ENCODE measurements around the gene ZIC5. TPM values are rescaled to one million over a fixed set of nuclear protein-coding genes. Genes with fewer than 3 reads are reported as not detected.

The ZIC5 gene
- total RNA-seq, 2 donors from 2014 or later = not detected

GRCh38 chr13:99981735-99982035 is 10.1 kb upstream of the ZIC5 start, which contains the start of gene ZIC2:
ZIC2 (plus strand) TSS chr13:99981784; CDS start chr13:99982065, 281 bp downstream.
- Histone ChIP-seq H3K27me3 (peaks cover 7 to 65% of the 10 kb centered on the region in 2 donors), H3K4me1 (peaks cover 28% of the 10 kb centered on the region), H3K9me3 (no peaks in the 10 kb centered on the region), H3K4me3 (peak within 1 kb of the TSS; percentile 5 to 18), H3K27ac (no peak within 1 kb of the TSS), H3K36me3 (replicated peaks in 1 of 2; ENCODE audit: insufficient read depth in 1 of 2, low read depth in 2 of 2) (no peaks in the 10 kb centered on the region)
- TF ChIP-seq POLR2A (IDR thresholded peaks at IDR 0.05) = no peak
- TF ChIP-seq CTCF (IDR thresholded peaks at IDR 0.05) = no peak
- intact Hi-C loops (cut with DNase I) = no loop called here
- DNase-seq (no peak), ATAC-seq (peak; percentile 11)
- WGBS, 2 donors = 0 to 2% methylated on average over 9 to 31 of the region's 41 CpGs

DNA sequence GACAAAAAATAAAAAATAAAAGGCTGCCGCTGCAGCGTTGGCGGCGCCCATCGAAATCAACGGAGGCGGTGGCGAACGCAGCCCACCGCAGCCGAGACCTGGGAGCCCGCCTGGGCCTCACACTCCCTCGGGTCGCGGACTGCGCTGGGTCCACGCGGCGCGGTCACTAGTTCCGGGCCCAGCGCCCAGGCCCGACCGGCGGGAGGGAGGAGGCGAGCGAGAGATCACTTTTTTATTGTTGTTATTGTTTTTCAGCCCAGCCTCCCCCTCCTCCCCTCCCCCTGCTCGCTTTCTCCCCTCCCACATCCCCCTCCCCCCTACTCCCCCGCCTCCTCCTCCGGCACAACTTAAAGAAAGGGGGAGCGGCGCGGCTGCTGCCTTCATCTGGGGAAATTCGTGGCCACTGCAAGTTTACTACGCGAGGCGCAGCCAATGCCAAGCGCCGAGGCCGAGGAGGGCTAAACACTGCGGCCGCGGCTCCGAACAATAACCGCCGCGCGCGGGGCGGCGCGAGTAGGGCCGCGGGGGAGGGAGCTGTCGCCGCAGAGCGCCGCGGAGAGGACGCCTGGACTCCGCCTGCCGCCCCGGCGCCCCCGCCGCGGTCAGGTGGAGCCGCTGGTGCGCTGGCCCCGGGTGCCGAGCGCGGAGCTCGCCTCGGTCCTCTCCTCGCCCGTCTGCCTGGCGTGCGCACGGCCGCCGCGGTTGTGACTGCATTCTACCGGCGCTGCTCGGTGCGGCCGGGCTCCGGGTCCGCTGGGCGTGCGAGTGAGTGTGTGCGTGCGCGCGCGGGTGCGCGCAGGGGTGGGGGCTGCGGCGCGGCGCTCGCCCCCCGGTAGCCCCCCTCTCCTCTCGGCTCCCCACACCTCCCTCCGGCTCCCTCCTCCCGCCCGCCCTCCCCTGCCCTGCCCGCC is 9.5 kb upstream of the ZIC5 start:
- H3K4me1 ChIP-seq = peaks cover 28% of the 10 kb centered on the region
- intact Hi-C loops (cut with DNase I) = no loop called here
- WGBS, 2 donors = 2% methylated on average over 35 to 101 of the region's 110 CpGs
- peaks cover 7 to 62% of the 10 kb centered on the region in 2 donors for H3K27me3 ChIP-seq
- H3K36me3 ChIP-seq (replicated peaks in 1 of 2; ENCODE audit: insufficient read depth in 1 of 2, low read depth in 2 of 2) = no peaks in the 10 kb centered on the region
- no peaks in the 10 kb centered on the region for H3K9me3 ChIP-seq
- no peak overlapping the region for H3K27ac ChIP-seq
- H3K4me3 ChIP-seq = peak overlapping the region; percentile 5 to 18
- no peak for DNase-seq
- TF ChIP-seq CTCF (IDR thresholded peaks at IDR 0.05) (no peak), POLR2A (IDR thresholded peaks at IDR 0.05) (no peak)
- ATAC-seq = peak; percentile 19

- TF ChIP-seq CTCF (IDR thresholded peaks at IDR 0.05) (peak in 1 of 7 experiments; percentile 2), POLR2A (IDR thresholded peaks at IDR 0.05) (no peak)
- peak overlapping the region in 1 of 2 donors; percentile 18 for H3K4me3 ChIP-seq
- 1 to 6% methylated on average over 13 to 52 of the region's 76 CpGs for WGBS, 2 donors
- H3K4me1 ChIP-seq = peaks cover 28% of the 10 kb centered on the region
- intact Hi-C loops (cut with DNase I) = no loop called here
- H3K27me3 ChIP-seq = peaks cover 7 to 64% of the 10 kb centered on the region in 2 donors
- DNase-seq (peak; percentile 65 to 79 (median 72)), ATAC-seq (peak; percentile 83)
- no peaks in the 10 kb centered on the region for H3K36me3 ChIP-seq (replicated peaks in 1 of 2; ENCODE audit: insufficient read depth in 1 of 2, low read depth in 2 of 2)
- no peak overlapping the region for H3K27ac ChIP-seq
- H3K9me3 ChIP-seq = no peaks in the 10 kb centered on the region
Observed at GRCh38 chr13:99980201-99980823, 8.7 kb upstream of the ZIC5 start.

- H3K27me3 ChIP-seq = peaks cover 7 to 65% of the 10 kb centered on the region in 2 donors
- 4 to 6% methylated on average over 16 to 48 of the region's 59 CpGs for WGBS, 2 donors
- H3K27ac ChIP-seq = no peak overlapping the region
- H3K4me3 ChIP-seq = no peak overlapping the region
- no peaks in the 10 kb centered on the region for H3K36me3 ChIP-seq (replicated peaks in 1 of 2; ENCODE audit: insufficient read depth in 1 of 2, low read depth in 2 of 2)
- TF ChIP-seq POLR2A (IDR thresholded peaks at IDR 0.05) (no peak), CTCF (IDR thresholded peaks at IDR 0.05) (no peak)
- no peaks in the 10 kb centered on the region for H3K9me3 ChIP-seq
- ATAC-seq (no peak), DNase-seq (no peak)
- peaks cover 28% of the 10 kb centered on the region for H3K4me1 ChIP-seq
- intact Hi-C loops (cut with DNase I) = no loop called here
Observed at GRCh38 chr13:99979453-99980200, 8.1 kb upstream of the ZIC5 start.

Data from body of pancreas (tissue), 4 donors.